GM10266 (cell line): ENCODE measurements around the gene PPP4R3A.

Source experiments
- DNase-seq: peaks from one replicate; pipeline ENCODE4 v3.0.0; 2012; ENCODE audit errors: extremely low spot score
- CTCF ChIP-seq: IDR thresholded peaks from 2 replicates; pipeline ENCODE4 v1.5.1; 2012; ENCODE audit warnings: mild to moderate bottlenecking, low read depth; ENCODE audit not compliant: control insufficient read depth, insufficient read depth; ENCODE audit errors: missing control alignments

PPP4R3A gene

GRCh38 chr14:91516663-91517388 lies 6.7 kb upstream of the PPP4R3A start:
- TF ChIP-seq CTCF: no peak
- no peak for DNase-seq

GRCh38 chr14:91515979-91516378 lies 5.9 kb upstream of the PPP4R3A start:
- no peak for TF ChIP-seq CTCF
- DNase-seq: no peak

- TF ChIP-seq CTCF: no peak
- no peak for DNase-seq
These were observed 903 bp upstream of the PPP4R3A start for GRCh38 chr14:91511043-91511383.

- no peak for TF ChIP-seq CTCF
- peak; percentile 65 for DNase-seq
These were observed 286 bp downstream of the PPP4R3A start for GRCh38 chr14:91509878-91510170.

GRCh38 chr14:91509083-91509877 lies 830 bp downstream of the PPP4R3A start:
- TF ChIP-seq CTCF: no peak
- peak; percentile 45 for DNase-seq

- DNase-seq: no peak
- no peak for TF ChIP-seq CTCF
These were observed 2.0 kb downstream of the PPP4R3A start for GRCh38 chr14:91508105-91508504.

GRCh38 chr14:91506226-91506625 lies 3.9 kb downstream of the PPP4R3A start:
- TF ChIP-seq CTCF: no peak
- no peak for DNase-seq
